Lower leg skin (tissue), 4 donors: ENCODE measurements around the gene PDIA6. TPM values are rescaled to one million over a fixed set of nuclear protein-coding genes. Genes with fewer than 3 reads are reported as not detected.

Experiments
- DNase-seq, 2 donors: peaks; one replicate each; pipeline ENCODE4 v3.0.0-alpha.2; 2019; ENCODE audit warnings: low spot score in 2 of 2
- H3K4me3 ChIP-seq: fragments of 200-600 bp; sonication (generic); 2 replicates; pipeline ENCODE4 v1.5.1; 2017; ENCODE audit warnings: mild to moderate bottlenecking, low read depth; ENCODE audit not compliant: poor library complexity, severe bottlenecking
- CTCF ChIP-seq, 3 donors: fragments of 450-650 bp; IDR thresholded peaks; one replicate each; pipeline ENCODE4 v1.5.1; 2016; ENCODE audit warnings: antibody characterized with exemption in 3 of 3, mild to moderate bottlenecking in 3 of 3, moderate library complexity in 2 of 3
- POLR2A ChIP-seq, 2 donors: fragments of 450-650 bp; IDR thresholded peaks; one replicate each; pipeline ENCODE4 v1.6.1; 2016 to 2017; ENCODE audit warnings: antibody characterized with exemption in 2 of 2, mild to moderate bottlenecking in 1 of 2, moderate library complexity in 1 of 2
- WGBS, 2 donors: methylation state at CpG; one replicate each; pipeline ENCODE4 v1.1.5; 2018; 5-methylcytosine and 5-hydroxymethylcytosine counted together
- intact Hi-C: fragments of 100-400 bp; cut with DNase I; formaldehyde crosslinking; loops from one replicate; pipeline ENCODE4 v1.15.0; 2023; ENCODE audit warnings: low total_unique reads
- total RNA-seq, 4 donors: library from RNA; depleted of rRNA; stranded (reverse); fragments of >200 nt; gene quantifications; one replicate each; pipeline ENCODE4 v1.1.0, GENCODE V29; 2016

Gene PDIA6
- total RNA-seq, 4 donors from 2014 or later: 50.5 to 97.7 (median 73.7) TPM

- WGBS, 2 donors: 92% methylated on average over 11 of the region's 11 CpGs
- DNase-seq: peak in 1 of 2 donors; percentile 58
- intact Hi-C loops: no loop called here
- TF ChIP-seq CTCF (IDR thresholded peaks at IDR 0.05) (no peak), POLR2A (IDR thresholded peaks at IDR 0.05) (no peak)
- H3K4me3 ChIP-seq: no peak overlapping the region
Observed at GRCh38 chr2:10780491-10780820, 32.1 kb downstream of the PDIA6 start.

- no peak overlapping the region for H3K4me3 ChIP-seq
- intact Hi-C loops: no loop called here
- 94 to 96% methylated on average over 25 of the region's 25 CpGs for WGBS, 2 donors
- DNase-seq: peak in 1 of 2 donors; percentile 78
- TF ChIP-seq CTCF (IDR thresholded peaks at IDR 0.05) (no peak), POLR2A (IDR thresholded peaks at IDR 0.05) (no peak)
Observed at GRCh38 chr2:10779776-10780490, 32.7 kb downstream of the PDIA6 start.

- WGBS, 2 donors: 86 to 88% methylated on average over 12 of the region's 12 CpGs
- peak in 1 of 2 donors; percentile 64 for DNase-seq
- intact Hi-C loops: no loop called here
Observed at GRCh38 chr2:10778724-10779115, 33.9 kb downstream of the PDIA6 start.

GRCh38 chr2:10777842-10778723 lies 34.5 kb downstream of the PDIA6 start:
- no peak overlapping the region for H3K4me3 ChIP-seq
- DNase-seq: peak in 1 of 2 donors; percentile 81
- WGBS, 2 donors: 87 to 91% methylated on average over 18 to 23 of the region's 27 CpGs
- TF ChIP-seq CTCF (IDR thresholded peaks at IDR 0.05) (no peak), POLR2A (IDR thresholded peaks at IDR 0.05) (no peak)
- intact Hi-C loops: no loop called here

More at GRCh38 chr2:10778724-10779115, 33.9 kb downstream of the PDIA6 start:
- TF ChIP-seq CTCF (IDR thresholded peaks at IDR 0.05) (no peak), POLR2A (IDR thresholded peaks at IDR 0.05) (no peak)
- H3K4me3 ChIP-seq: no peak overlapping the region

GRCh38 chr2:10777111-10777841 lies 35.3 kb downstream of the PDIA6 start:
- intact Hi-C loops: no loop called here
- TF ChIP-seq CTCF (IDR thresholded peaks at IDR 0.05) (no peak), POLR2A (IDR thresholded peaks at IDR 0.05) (no peak)
- no peak overlapping the region for H3K4me3 ChIP-seq
- whole genome bisulfite sequencing, 2 donors: 83% methylated on average over 26 of the region's 26 CpGs
- peak in 1 of 2 donors; percentile 82 for DNase-seq
